NT2/D1 (cell line): ENCODE results near the gene LYPD6.

Experiments used
- SUZ12 ChIP-seq: IDR thresholded peaks from 2 replicates; pipeline ENCODE4 v1.6.1; 2011; ENCODE audit not compliant: insufficient read length, insufficient read depth; ENCODE audit errors: extremely low read depth
- YY1 ChIP-seq: IDR thresholded peaks from 2 replicates; pipeline ENCODE4 v1.6.1; 2011; ENCODE audit not compliant: insufficient read length, insufficient read depth
- ZNF274 ChIP-seq: IDR thresholded peaks from 2 replicates; pipeline ENCODE4 v1.6.1; 2011; ENCODE audit warnings: mild to moderate bottlenecking, low read depth, low read length

GRCh38 chr2:149423630-149424029 lies 93.2 kb downstream of the LYPD6 start:
- TF ChIP-seq ZNF274, result no peak
- no peak for TF ChIP-seq SUZ12
- no peak for TF ChIP-seq YY1
